Activated B cell treated with CpG ODN at 0.5 μM for 24 hours (primary cell): ENCODE data around the gene POTEJ. TPM values are rescaled to one million over a fixed set of nuclear protein-coding genes. Genes with fewer than 3 reads are reported as not detected.
A peak's percentile ranks its signal among the peaks of the same experiment; 100 is the strongest.
"Not testable (repeated sequence)": the region's sequence is repeated elsewhere in the genome, so short reads cannot be mapped to it uniquely, and the experiment has no call there.

Experiments used
- ATAC-seq: fragments of 200-7000 bp; cut with Tn5 transposase; one replicate; pipeline ENCODE4 v1.10.0; 2021; ENCODE audit warnings: low read depth, mild to moderate bottlenecking, moderate library complexity
- CTCF ChIA-PET: fragments of 350-600 bp; sonication (Branson Sonifier 250); formaldehyde crosslinking; loops from one replicate; lab custom pipeline; 2021; ENCODE audit warnings: antibody characterized with exemption; lab: Charles Lee
- POLR2A ChIA-PET: fragments of 350-600 bp; sonication (Branson Sonifier 250); formaldehyde crosslinking; loops from one replicate; lab custom pipeline; 2021; ENCODE audit warnings: antibody characterized with exemption; lab: Charles Lee
- DNase-seq: peaks from one replicate; pipeline ENCODE4 v3.0.0; 2022
- H3K27ac Mint-ChIP-seq: one replicate; pipeline ENCODE4 v1.8.0; 2020; ENCODE audit warnings: mixed read lengths
- H3K27me3 Mint-ChIP-seq: one replicate; pipeline ENCODE4 v1.8.0; 2021; ENCODE audit warnings: mixed read lengths
- H3K36me3 Mint-ChIP-seq: one replicate; pipeline ENCODE4 v1.8.0; 2021; ENCODE audit warnings: low read depth, mixed read lengths
- H3K4me1 Mint-ChIP-seq: one replicate; pipeline ENCODE4 v1.8.0; 2021; ENCODE audit warnings: mixed read lengths
- H3K4me3 Mint-ChIP-seq: one replicate; pipeline ENCODE4 v1.8.0; 2020; ENCODE audit warnings: mild to moderate bottlenecking, mixed read lengths
- H3K9me3 Mint-ChIP-seq: one replicate; pipeline ENCODE4 v1.8.0; 2020; ENCODE audit warnings: mixed read lengths
- intact Hi-C: fragments of 100-400 bp; cut with micrococcal nuclease; formaldehyde crosslinking; loops from one replicate; pipeline ENCODE4 v1.15.1; 2024
- total RNA-seq: library from RNA; stranded (reverse); gene quantifications from 2 replicates; pipeline ENCODE4 v1.2.3, GENCODE V29; 2022

POTEJ gene
- total RNA-seq = not detected in 2 replicates

GRCh38 chr2:130611140-130611539 is at the start of gene POTEJ:
POTEJ (plus strand) TSS chr2:130611440; CDS start chr2:130611533, 93 bp downstream.
- ATAC-seq, H3K9me3 Mint-ChIP-seq, H3K36me3 Mint-ChIP-seq, DNase-seq, intact Hi-C loops, H3K27ac Mint-ChIP-seq, POLR2A ChIA-PET, H3K4me1 Mint-ChIP-seq, H3K4me3 Mint-ChIP-seq, CTCF ChIA-PET, H3K27me3 Mint-ChIP-seq: not testable (repeated sequence)

- H3K4me3 Mint-ChIP-seq, H3K9me3 Mint-ChIP-seq, POLR2A ChIA-PET, H3K36me3 Mint-ChIP-seq, CTCF ChIA-PET, H3K27ac Mint-ChIP-seq, H3K27me3 Mint-ChIP-seq, intact Hi-C loops, H3K4me1 Mint-ChIP-seq, ATAC-seq, DNase-seq: not testable (repeated sequence)
Measured at GRCh38 chr2:130566165-130566564, 45.1 kb upstream of the POTEJ start.

GRCh38 chr2:130571929-130572328 is 39.3 kb upstream of the POTEJ start:
- H3K27ac Mint-ChIP-seq, H3K9me3 Mint-ChIP-seq, intact Hi-C loops, ATAC-seq, H3K4me1 Mint-ChIP-seq, DNase-seq, H3K4me3 Mint-ChIP-seq, H3K27me3 Mint-ChIP-seq, CTCF ChIA-PET, POLR2A ChIA-PET, H3K36me3 Mint-ChIP-seq: not testable (repeated sequence)

DNA sequence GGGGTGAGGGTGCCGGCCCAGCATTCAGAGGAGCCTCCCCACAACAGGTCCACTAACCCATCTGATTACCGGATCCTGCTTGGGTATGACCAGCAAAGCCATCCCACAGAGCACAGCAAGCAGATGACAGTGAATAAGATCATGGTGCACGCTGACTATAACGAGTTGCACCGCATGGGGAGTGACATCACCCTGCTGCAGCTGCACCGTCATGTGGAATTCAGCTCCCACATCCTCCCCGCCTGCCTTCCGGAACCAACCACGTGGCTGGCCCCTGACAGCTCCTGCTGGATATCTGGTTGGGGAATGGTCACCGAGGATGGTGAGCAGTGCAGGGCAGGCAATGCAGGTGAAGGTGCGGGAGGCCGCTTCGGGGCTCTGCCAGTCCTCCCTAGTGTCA is 37.0 kb upstream of the POTEJ start:
- ATAC-seq, POLR2A ChIA-PET, CTCF ChIA-PET, intact Hi-C loops, H3K4me1 Mint-ChIP-seq, H3K27me3 Mint-ChIP-seq, H3K9me3 Mint-ChIP-seq, H3K36me3 Mint-ChIP-seq, H3K27ac Mint-ChIP-seq, H3K4me3 Mint-ChIP-seq, DNase-seq: not testable (repeated sequence)

- ATAC-seq, H3K27me3 Mint-ChIP-seq, intact Hi-C loops, H3K9me3 Mint-ChIP-seq, DNase-seq, H3K4me1 Mint-ChIP-seq, POLR2A ChIA-PET, H3K27ac Mint-ChIP-seq, H3K4me3 Mint-ChIP-seq, H3K36me3 Mint-ChIP-seq, CTCF ChIA-PET: not testable (repeated sequence)
Measured at GRCh38 chr2:130576209-130576784, 34.9 kb upstream of the POTEJ start.

DNA sequence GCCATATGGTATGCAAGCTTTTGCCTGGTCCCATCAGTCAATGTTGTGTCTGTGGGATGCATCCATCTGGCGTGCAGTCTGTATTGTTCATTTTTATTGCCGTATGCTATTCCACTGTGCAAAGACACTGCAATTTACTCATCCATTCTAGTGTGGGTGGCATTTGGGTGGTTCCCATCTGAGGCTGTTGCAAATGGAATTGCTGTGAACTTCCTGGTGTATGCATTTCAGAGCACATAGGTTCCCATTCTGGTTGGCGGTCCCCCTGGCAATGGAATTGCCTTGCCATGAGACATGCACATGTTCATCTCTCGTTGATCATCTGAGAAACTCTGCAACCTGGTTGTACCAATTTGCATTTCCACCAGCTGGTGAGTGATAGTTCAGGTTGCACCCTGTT is 33.7 kb upstream of the POTEJ start:
- CTCF ChIA-PET, POLR2A ChIA-PET, H3K27me3 Mint-ChIP-seq, intact Hi-C loops, H3K9me3 Mint-ChIP-seq, ATAC-seq, DNase-seq, H3K4me1 Mint-ChIP-seq, H3K4me3 Mint-ChIP-seq, H3K36me3 Mint-ChIP-seq, H3K27ac Mint-ChIP-seq: not testable (repeated sequence)

- CTCF ChIA-PET, H3K4me3 Mint-ChIP-seq, H3K27me3 Mint-ChIP-seq, POLR2A ChIA-PET, H3K36me3 Mint-ChIP-seq, intact Hi-C loops, ATAC-seq, H3K9me3 Mint-ChIP-seq, H3K27ac Mint-ChIP-seq, H3K4me1 Mint-ChIP-seq, DNase-seq: not testable (repeated sequence)
Measured at GRCh38 chr2:130579121-130579520, 32.1 kb upstream of the POTEJ start.

GRCh38 chr2:130581491-130581890 is 29.7 kb upstream of the POTEJ start:
- H3K9me3 Mint-ChIP-seq, intact Hi-C loops, DNase-seq: not testable (repeated sequence)

DNA sequence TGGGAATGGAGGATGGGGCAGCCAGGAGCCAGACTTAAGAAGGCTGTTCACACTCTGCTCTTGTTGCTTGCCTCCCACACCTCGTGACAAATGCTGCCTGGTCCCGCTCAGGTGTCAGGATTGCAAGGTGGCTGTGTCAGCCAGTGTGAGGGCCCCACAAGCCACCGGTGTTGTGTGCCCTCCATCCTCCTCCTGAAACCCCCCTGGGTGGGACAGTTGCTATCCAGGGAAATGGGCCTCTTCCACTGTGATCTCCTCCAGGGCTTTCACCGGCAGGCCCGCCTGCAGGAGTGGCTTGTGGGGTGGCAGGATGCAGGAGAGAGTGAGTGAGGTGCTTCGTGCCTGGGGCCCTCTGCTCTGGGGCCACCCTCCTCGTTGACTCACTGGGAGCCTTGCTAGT is 28.3 kb upstream of the POTEJ start:
- intact Hi-C loops, ATAC-seq, H3K9me3 Mint-ChIP-seq, H3K27ac Mint-ChIP-seq, H3K4me1 Mint-ChIP-seq, H3K27me3 Mint-ChIP-seq, POLR2A ChIA-PET, CTCF ChIA-PET, DNase-seq, H3K4me3 Mint-ChIP-seq, H3K36me3 Mint-ChIP-seq: not testable (repeated sequence)

More at GRCh38 chr2:130581491-130581890, 29.7 kb upstream of the POTEJ start:
- H3K4me3 Mint-ChIP-seq, H3K27me3 Mint-ChIP-seq, CTCF ChIA-PET, H3K36me3 Mint-ChIP-seq, POLR2A ChIA-PET, ATAC-seq, H3K27ac Mint-ChIP-seq, H3K4me1 Mint-ChIP-seq: not testable (repeated sequence)

DNA sequence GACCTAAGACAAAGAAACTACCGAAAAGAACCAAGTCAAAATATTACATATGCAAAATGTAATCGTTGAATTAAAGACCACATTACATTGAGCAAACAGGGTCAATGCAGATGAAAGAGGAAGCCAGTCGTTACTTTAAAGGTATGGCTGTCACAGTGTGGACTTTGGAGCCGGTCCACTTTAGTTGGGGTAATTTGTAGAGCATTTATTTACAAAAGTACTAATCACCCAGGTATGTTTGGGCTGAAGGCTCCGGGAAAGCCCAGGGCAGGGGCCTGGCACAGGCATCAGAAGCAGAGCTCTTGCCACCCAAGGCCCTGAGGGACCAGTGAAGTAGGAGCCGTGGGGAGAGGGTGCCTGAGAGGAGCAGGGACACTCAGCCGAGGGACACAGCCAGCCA is 27.7 kb upstream of the POTEJ start:
- H3K9me3 Mint-ChIP-seq, H3K36me3 Mint-ChIP-seq, H3K4me1 Mint-ChIP-seq, DNase-seq, H3K27ac Mint-ChIP-seq, ATAC-seq, CTCF ChIA-PET, intact Hi-C loops, H3K4me3 Mint-ChIP-seq, H3K27me3 Mint-ChIP-seq, POLR2A ChIA-PET: not testable (repeated sequence)

GRCh38 chr2:130584726-130585125 is 26.5 kb upstream of the POTEJ start:
- H3K4me1 Mint-ChIP-seq, DNase-seq, H3K9me3 Mint-ChIP-seq, intact Hi-C loops, H3K27ac Mint-ChIP-seq, CTCF ChIA-PET, H3K4me3 Mint-ChIP-seq, POLR2A ChIA-PET, ATAC-seq, H3K27me3 Mint-ChIP-seq, H3K36me3 Mint-ChIP-seq: not testable (repeated sequence)

GRCh38 chr2:130588688-130589458 is 22.4 kb upstream of the POTEJ start:
- H3K27ac Mint-ChIP-seq, H3K27me3 Mint-ChIP-seq, H3K36me3 Mint-ChIP-seq, DNase-seq, H3K9me3 Mint-ChIP-seq, CTCF ChIA-PET, H3K4me3 Mint-ChIP-seq, intact Hi-C loops, POLR2A ChIA-PET, H3K4me1 Mint-ChIP-seq: not testable (repeated sequence)
- peak; percentile 84 for ATAC-seq
